OCI-LY7 (cell line): ENCODE measurements around the gene KLF2. TPM values are rescaled to one million over a fixed set of nuclear protein-coding genes. Genes with fewer than 3 reads are reported as not detected.

Source experiments
- BruUV-seq: library from RNA; stranded (reverse); fragments of 400-500 nt; replicated peaks from 2 replicates; lab custom pipeline; 2021; lab: Mats Ljungman, UMichigan
- CTCF ChIA-PET: fragments of 300-600 bp; sonication (Branson Sonifier 250); formaldehyde crosslinking; loops from one replicate; lab custom pipeline; 2022; ENCODE audit warnings: antibody characterized with exemption; ENCODE audit not compliant: unreplicated experiment; lab: Charles Lee
- POLR2A ChIA-PET: fragments of 300-600 bp; sonication (Branson Sonifier 250); formaldehyde crosslinking; loops from one replicate; lab custom pipeline; 2022; ENCODE audit warnings: antibody characterized with exemption; lab: Charles Lee
- DNase-seq: peaks from one replicate; pipeline ENCODE4 v3.0.0-alpha.2; 2015; ENCODE audit warnings: low spot score
- H2AFZ ChIP-seq: fragments of 200-600 bp; sonication (generic), shearing (Covaris generic); 2 replicates; pipeline ENCODE4 v1.6.1; 2014; ENCODE audit warnings: mild to moderate bottlenecking, antibody characterized with exemption, low read length, moderate library complexity
- H3K27ac ChIP-seq: fragments of 200-600 bp; sonication (generic); 2 replicates; pipeline ENCODE4 v1.5.1; 2014; ENCODE audit warnings: mixed run types, low read depth, mild to moderate bottlenecking, moderate library complexity, low read length, inconsistent platforms; ENCODE audit not compliant: poor library complexity, severe bottlenecking
- H3K36me3 ChIP-seq: fragments of 200-600 bp; sonication (generic); 2 replicates; pipeline ENCODE4 v1.6.1; 2014; ENCODE audit warnings: mild to moderate bottlenecking, antibody characterized with exemption, low read length, moderate library complexity, mixed read lengths; ENCODE audit not compliant: insufficient read depth
- H3K4me1 ChIP-seq: fragments of 200-600 bp; sonication (generic); 2 replicates; pipeline ENCODE4 v1.5.1; 2014; ENCODE audit warnings: mild to moderate bottlenecking, low read length; ENCODE audit not compliant: insufficient read depth, poor library complexity, severe bottlenecking
- H3K4me2 ChIP-seq: fragments of 200-600 bp; sonication (generic); 2 replicates; pipeline ENCODE4 v1.6.1; 2014; ENCODE audit warnings: mild to moderate bottlenecking, low read length
- H3K4me3 ChIP-seq: fragments of 200-600 bp; sonication (generic); 2 replicates; pipeline ENCODE4 v1.5.1; 2014; ENCODE audit warnings: mild to moderate bottlenecking, low read depth, low read length; ENCODE audit not compliant: poor library complexity, severe bottlenecking
- H3K79me2 ChIP-seq: fragments of 200-600 bp; sonication (generic); 2 replicates; pipeline ENCODE4 v1.6.1; 2016; ENCODE audit warnings: low read depth, mild to moderate bottlenecking, low read length, moderate library complexity, mixed read lengths; ENCODE audit not compliant: insufficient read depth
- H3K9me2 ChIP-seq: fragments of 200-600 bp; sonication (generic); 2 replicates; pipeline ENCODE4 v1.6.1; 2016; ENCODE audit warnings: mild to moderate bottlenecking, low read length, mixed read lengths; ENCODE audit not compliant: insufficient read depth
- H3K9me3 ChIP-seq: fragments of 200-600 bp; sonication (generic); 2 replicates; pipeline ENCODE4 v1.6.1; 2014; ENCODE audit warnings: mild to moderate bottlenecking, mixed run types, low read length, mixed read lengths
- H4K20me1 ChIP-seq: fragments of 200-600 bp; sonication (generic); 2 replicates; pipeline ENCODE4 v1.6.1; 2014; ENCODE audit warnings: mild to moderate bottlenecking, antibody characterized with exemption, low read length, moderate library complexity, mixed read lengths; ENCODE audit not compliant: insufficient read depth
- CTCF ChIP-seq: fragments of 200-600 bp; sonication (generic); conservative IDR thresholded peaks from 2 replicates; pipeline ENCODE4 v1.5.1; 2014; ENCODE audit warnings: mild to moderate bottlenecking, antibody characterized with exemption, low read length, moderate library complexity, mixed read lengths
- EZH2phosphoT487 ChIP-seq: fragments of 200-600 bp; sonication (generic); IDR thresholded peaks from 2 replicates; pipeline ENCODE4 v1.6.1; 2018; ENCODE audit warnings: low read depth, borderline replicate concordance, mild to moderate bottlenecking, mixed run types, antibody characterized with exemption, low read length, moderate library complexity, mixed read lengths
- intact Hi-C: fragments of 100-400 bp; cut with micrococcal nuclease; formaldehyde crosslinking; loops from one replicate; pipeline ENCODE4 v1.10.0; 2022; ENCODE audit not compliant: unreplicated experiment
- total RNA-seq, 2 experiments: library from RNA; depleted of rRNA in 1 of 2; stranded (reverse); fragments of >200 nt in 1 of 2; shearing (Covaris generic) in 1 of 2; gene quantifications; 2 replicates each; pipeline ENCODE4 v1.2.3, GENCODE V29; 2014 to 2022

The KLF2 gene
- total RNA-seq, 2 experiments from 2014 or later, result 6.2 to 8.6 TPM

DNA sequence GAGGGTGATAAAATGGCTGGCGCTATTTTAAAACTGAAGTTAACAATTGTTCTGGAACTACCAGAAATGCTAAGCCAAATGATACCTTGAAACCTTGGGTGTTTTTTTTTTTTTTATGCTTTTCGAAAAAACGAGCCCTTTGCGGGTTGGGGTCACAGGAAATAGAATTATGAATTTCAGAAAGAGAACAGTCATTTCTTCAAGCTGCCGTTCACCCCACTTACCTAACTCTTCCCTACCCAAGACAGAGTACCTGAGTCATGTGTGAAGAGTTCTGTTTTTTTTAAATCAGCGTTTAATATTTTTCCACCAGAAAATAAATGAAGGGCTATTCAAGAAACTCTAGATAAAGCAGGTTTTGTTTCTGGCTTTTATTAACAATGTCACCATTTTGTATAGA lies 35.3 kb downstream of the KLF2 start:
- Histone ChIP-seq H3K9me3 (no peaks in the 10 kb centered on the region), H3K27ac (no peak overlapping the region), H2AFZ (no peak overlapping the region), H3K4me2 (no peak overlapping the region), H3K4me3 (no peak overlapping the region), H3K4me1 (no peaks in the 10 kb centered on the region), H3K9me2 (no peaks in the 10 kb centered on the region), H3K79me2 (no peaks in the 10 kb centered on the region), H4K20me1 (no peaks in the 10 kb centered on the region), H3K36me3 (peaks cover 28% of the 10 kb centered on the region)
- TSS peak; percentile 39 for BruUV-seq
- intact Hi-C loops, result no loop called here
- POLR2A ChIA-PET, result no interaction called here
- DNase-seq, result no peak
- CTCF ChIA-PET, result no interaction called here
- no peak for TF ChIP-seq EZH2phosphoT487
- no peak for TF ChIP-seq CTCF

DNA sequence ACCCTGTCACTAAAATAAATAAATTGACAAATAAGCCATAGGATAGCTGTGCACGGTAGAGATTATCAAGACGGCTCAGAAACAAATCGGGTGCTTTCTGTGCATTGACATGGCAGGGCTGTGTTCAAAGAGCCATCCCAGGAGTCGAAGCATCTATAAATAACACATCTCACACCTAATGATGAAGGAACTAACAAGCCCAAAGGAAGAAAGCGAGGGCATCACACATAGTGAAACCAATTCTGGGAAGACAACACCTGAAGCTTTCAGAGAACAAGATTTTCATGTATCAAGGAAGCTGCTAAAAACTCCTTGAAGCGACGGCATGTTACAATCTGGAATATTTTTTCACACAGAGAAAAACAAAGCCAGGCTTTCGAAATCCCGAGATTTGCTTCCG lies 36.1 kb downstream of the KLF2 start:
- Histone ChIP-seq H2AFZ (no peak overlapping the region), H4K20me1 (no peaks in the 10 kb centered on the region), H3K27ac (no peak overlapping the region), H3K4me2 (no peak overlapping the region), H3K4me3 (no peak overlapping the region), H3K9me3 (no peaks in the 10 kb centered on the region), H3K79me2 (no peaks in the 10 kb centered on the region), H3K36me3 (peaks cover 28% of the 10 kb centered on the region), H3K9me2 (no peaks in the 10 kb centered on the region), H3K4me1 (peaks cover 5% of the 10 kb centered on the region)
- DNase-seq, result no peak
- intact Hi-C loops, result no loop called here
- CTCF ChIA-PET, result no interaction called here
- POLR2A ChIA-PET, result no interaction called here
- TF ChIP-seq EZH2phosphoT487 (no peak), CTCF (no peak)
- no TSS peak for BruUV-seq

- Histone ChIP-seq H3K4me2 (no peak overlapping the region), H3K4me3 (no peak overlapping the region), H3K79me2 (no peaks in the 10 kb centered on the region), H3K9me3 (no peaks in the 10 kb centered on the region), H2AFZ (no peak overlapping the region), H3K4me1 (peaks cover 10% of the 10 kb centered on the region), H3K36me3 (peaks cover 28% of the 10 kb centered on the region), H3K27ac (no peak overlapping the region), H3K9me2 (no peaks in the 10 kb centered on the region), H4K20me1 (no peaks in the 10 kb centered on the region)
- DNase-seq, result no peak
- ChIA-PET CTCF (no interaction called here), POLR2A (interaction anchor here (0.6 to 1.0 kb wide), 2 partner anchors 39 to 87 kb away, joined by 3 read pairs; no protein-coding TSS in a partner anchor)
- no peak for TF ChIP-seq CTCF
- no peak for TF ChIP-seq EZH2phosphoT487
- intact Hi-C loops, result no loop called here
- BruUV-seq, result no TSS peak
Measured at GRCh38 chr19:16361254-16361653, 36.6 kb downstream of the KLF2 start.
